GM10248 (cell line): Measurements from ENCODE around the gene MRPL3.

ENCODE experiments used
- CTCF ChIA-PET: fragments of 300-600 bp; sonication (Branson Sonifier 250); formaldehyde crosslinking; extraction: SDS; loops from one replicate; lab custom pipeline; 2021; ENCODE audit warnings: antibody characterized with exemption; lab: Yijun Ruan, JAX
- POLR2A ChIA-PET: fragments of 350-650 bp; sonication (Branson Sonifier 250); formaldehyde crosslinking; extraction: SDS; loops from one replicate; lab custom pipeline; 2020; ENCODE audit warnings: antibody characterized with exemption; lab: Yijun Ruan, JAX
- DNase-seq: peaks from one replicate; pipeline ENCODE4 v3.0.0; 2012; ENCODE audit errors: extremely low spot score
- CTCF ChIP-seq: IDR thresholded peaks from 2 replicates; pipeline ENCODE4 v1.5.1; 2012; ENCODE audit warnings: mild to moderate bottlenecking, low read depth; ENCODE audit errors: extremely low read depth, missing control alignments, control extremely low read depth

MRPL3 gene

DNA sequence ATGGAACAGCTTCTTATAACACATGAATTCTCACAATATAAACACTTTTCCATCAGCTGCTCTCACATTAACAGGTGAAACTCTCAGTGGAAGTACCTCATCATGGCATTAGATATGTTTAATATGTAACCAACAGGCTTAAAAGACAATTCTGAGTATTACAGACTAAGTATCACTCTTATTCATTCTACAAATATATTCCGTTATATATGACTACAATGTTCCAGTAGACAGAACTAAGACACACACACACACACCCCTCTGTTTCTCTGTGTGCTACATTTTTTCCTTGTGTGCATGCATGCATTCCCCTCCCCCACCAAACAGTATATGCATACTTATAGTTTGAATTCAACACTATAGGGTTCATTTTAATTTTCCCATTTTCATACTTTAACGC is 32.4 kb downstream of the MRPL3 start:
- no peak for TF ChIP-seq CTCF
- DNase-seq: no peak
- POLR2A ChIA-PET: no interaction called here
- CTCF ChIA-PET: interaction anchor here (0.9 to 3.0 kb wide), 2 partner anchors 11 to 29 kb away, joined by 3 to 13 read pairs; no protein-coding TSS in a partner anchor

DNA sequence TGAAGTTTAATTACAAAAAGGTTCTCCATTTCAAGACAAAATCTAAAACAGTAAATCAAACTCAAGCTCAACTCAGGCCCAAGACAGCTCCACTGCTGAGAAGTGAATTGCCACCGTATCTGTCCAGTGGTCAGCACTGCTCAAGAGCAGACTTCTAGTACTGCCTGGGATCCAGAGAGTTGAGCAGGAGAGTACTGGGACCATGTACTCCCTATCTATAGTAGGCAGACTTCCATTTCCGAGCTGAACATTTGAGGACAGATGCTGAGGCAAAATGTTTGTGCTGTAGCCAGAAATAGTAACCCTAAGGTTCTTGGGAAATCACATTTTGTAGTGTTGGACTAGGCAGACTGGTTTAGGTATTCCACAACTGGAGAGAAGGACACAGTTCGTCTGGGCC is 44.1 kb downstream of the MRPL3 start:
- DNase-seq: no peak
- TF ChIP-seq CTCF: no peak
- CTCF ChIA-PET: no interaction called here
- POLR2A ChIA-PET: no interaction called here

- ChIA-PET POLR2A (no interaction called here), CTCF (interaction anchor here (1.3 kb wide), 1 partner anchor 35 kb away, joined by 3 read pairs; no protein-coding TSS in a partner anchor)
- no peak for TF ChIP-seq CTCF
- no peak for DNase-seq
Measured at GRCh38 chr3:131457220-131457619, 45.6 kb downstream of the MRPL3 start.

DNA sequence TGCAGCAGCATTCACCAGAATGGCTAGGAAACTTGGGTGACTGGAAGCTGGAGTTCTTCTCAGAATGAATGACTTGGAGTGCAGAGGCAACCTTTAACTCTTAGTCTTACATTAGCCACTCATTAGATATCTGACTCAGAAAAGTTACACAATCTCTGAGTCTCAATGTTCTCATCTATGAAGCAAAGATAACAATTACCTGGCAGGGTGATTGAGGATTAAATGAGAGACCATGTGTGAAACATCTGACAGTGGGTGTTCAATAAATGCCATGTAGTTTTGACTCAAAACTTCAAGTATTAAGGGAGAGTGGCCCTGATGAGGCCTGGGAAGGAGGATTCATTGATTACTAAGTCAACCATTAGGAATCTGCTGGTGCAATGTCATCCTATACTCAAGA is 48.3 kb downstream of the MRPL3 start:
- TF ChIP-seq CTCF: no peak
- ChIA-PET POLR2A (no interaction called here), CTCF (no interaction called here)
- no peak for DNase-seq

GRCh38 chr3:131453533-131453932 is 49.2 kb downstream of the MRPL3 start:
- CTCF ChIA-PET: no interaction called here
- no peak for DNase-seq
- POLR2A ChIA-PET: no interaction called here
- TF ChIP-seq CTCF: no peak

DNA sequence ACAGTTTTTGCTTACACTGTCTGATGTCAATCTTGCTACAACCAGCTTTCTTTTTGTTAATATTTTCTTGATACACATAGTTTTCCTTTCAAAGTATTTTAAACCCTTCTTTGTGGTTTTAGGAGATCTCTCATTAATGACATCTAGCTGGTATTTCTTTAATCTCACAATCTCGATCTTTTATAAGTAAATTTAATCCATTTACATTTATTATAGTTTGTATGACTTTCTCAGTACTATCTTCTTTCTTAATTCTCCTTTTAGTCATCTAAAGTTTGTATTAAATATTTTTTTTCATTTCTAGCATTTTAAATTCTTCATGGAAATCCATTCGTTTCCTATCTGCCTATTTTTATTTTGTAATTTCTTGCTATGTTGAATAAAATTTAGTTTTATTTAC is 55.4 kb downstream of the MRPL3 start:
- POLR2A ChIA-PET: no interaction called here
- TF ChIP-seq CTCF: no peak
- CTCF ChIA-PET: no interaction called here

More for the DNA sequence above, 55.4 kb downstream of the MRPL3 start:
- no peak for DNase-seq
